Ishikawa (cell line): ENCODE data around the gene CFAP57.

Experiments used
- REST ChIP-seq: IDR thresholded peaks from 2 replicates; pipeline ENCODE4 v1.6.1; 2012; ENCODE audit warnings: low read depth, mild to moderate bottlenecking
- TCF12 ChIP-seq: IDR thresholded peaks from 2 replicates; pipeline ENCODE4 v1.6.1; 2012; ENCODE audit warnings: low read depth
- TEAD4 ChIP-seq: IDR thresholded peaks from 2 replicates; pipeline ENCODE4 v1.6.1; 2012
- USF1 ChIP-seq: IDR thresholded peaks from 2 replicates; pipeline ENCODE4 v1.6.1; 2012
- YY1 ChIP-seq: IDR thresholded peaks from 2 replicates; pipeline ENCODE4 v1.6.1; 2012; ENCODE audit warnings: low read depth

- no peak for TF ChIP-seq YY1
- TF ChIP-seq TEAD4: no peak
- no peak for TF ChIP-seq REST
- no peak for TF ChIP-seq USF1
- no peak for TF ChIP-seq TCF12
Observed at GRCh38 chr1:43276673-43277072, 104.5 kb downstream of the CFAP57 start.
